ENCODE data around the gene GRIP1.

GRCh38 chr12:66603461-66603860 lies 75.4 kb downstream of the GRIP1 start:
- TF ChIP-seq CTCF (IDR thresholded peaks at IDR 0.05; ENCODE audit: low read length) (no peak), EZH2 (optimal IDR thresholded peaks at IDR 0.05; ENCODE audit: low read depth, low read length) (no peak)
